GM18520 (cell line): ENCODE measurements around the gene MAPK12.

Experiments used
- ATAC-seq: cut with Tn5 transposase; IDR thresholded peaks from one replicate; pipeline ENCODE4 v1.9.1; 2021; ENCODE audit not compliant: unreplicated experiment

MAPK12 gene

GRCh38 chr22:50236731-50237409 lies 24.6 kb downstream of the MAPK12 start:
- ATAC-seq: no peak

- ATAC-seq: no peak
Measured at GRCh38 chr22:50233223-50233622, 28.3 kb downstream of the MAPK12 start.

- ATAC-seq: no peak
Measured at GRCh38 chr22:50232481-50233151, 28.9 kb downstream of the MAPK12 start.

- no peak for ATAC-seq
Measured at GRCh38 chr22:50229370-50229769, 32.1 kb downstream of the MAPK12 start.

GRCh38 chr22:50228366-50228765 lies 33.1 kb downstream of the MAPK12 start:
- no peak for ATAC-seq

- ATAC-seq: no peak
Measured at GRCh38 chr22:50227579-50228215, 33.8 kb downstream of the MAPK12 start.

- no peak for ATAC-seq
Measured at GRCh38 chr22:50226875-50227165, 34.7 kb downstream of the MAPK12 start.

- ATAC-seq: no peak
Measured at GRCh38 chr22:50226063-50226874, 35.2 kb downstream of the MAPK12 start.

- no peak for ATAC-seq
Measured at GRCh38 chr22:50225200-50225969, 36.1 kb downstream of the MAPK12 start.

- ATAC-seq: no peak
Measured at GRCh38 chr22:50224071-50224470, 37.4 kb downstream of the MAPK12 start.

- no peak for ATAC-seq
Measured at GRCh38 chr22:50222508-50222907, 39.0 kb downstream of the MAPK12 start.

- no peak for ATAC-seq
Measured at GRCh38 chr22:50221410-50222300, 39.8 kb downstream of the MAPK12 start.

GRCh38 chr22:50220603-50221409 lies 40.7 kb downstream of the MAPK12 start:
- ATAC-seq: no peak

GRCh38 chr22:50219800-50220602 lies 41.5 kb downstream of the MAPK12 start:
- no peak for ATAC-seq

- ATAC-seq: no peak
Measured at GRCh38 chr22:50218996-50219727, 42.3 kb downstream of the MAPK12 start.

- ATAC-seq: no peak
Measured at GRCh38 chr22:50218153-50218995, 43.1 kb downstream of the MAPK12 start.
